ENCODE measurements around the gene KLC1.

DNA sequence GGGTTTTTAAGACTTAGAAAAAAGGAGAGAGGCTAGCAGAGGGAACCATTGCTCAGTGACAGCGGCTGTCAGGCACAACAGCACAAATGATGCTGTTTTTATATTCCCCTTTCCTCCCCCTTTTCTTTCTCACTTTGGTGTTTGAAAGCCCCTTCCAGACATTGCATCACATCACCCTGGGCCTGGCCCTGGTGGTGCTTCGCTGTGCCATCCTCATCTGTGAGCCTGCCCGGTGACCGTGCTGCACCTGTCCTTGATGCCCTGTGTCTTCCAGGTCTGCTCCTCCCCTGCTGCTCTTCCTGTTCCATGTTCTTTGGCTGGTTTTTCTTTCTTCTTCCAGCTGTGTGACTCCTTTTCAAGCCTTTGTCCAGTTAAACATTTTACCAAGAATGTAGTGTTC, 24.8 kb downstream of the KLC1 start:
- TF ChIP-seq JUN (CRISPR knock-in tag; IDR thresholded peaks at IDR 0.05) (no peak), DNMT3B (CRISPR knock-in tag; conservative IDR thresholded peaks at IDR 0.05) (no peak), ZNF567 (CRISPR knock-in tag; IDR thresholded peaks at IDR 0.05; ENCODE audit: borderline replicate concordance) (no peak), FOXK2 (IDR thresholded peaks at IDR 0.05) (no peak)
- TF ChIP-seq, protein P1, sequence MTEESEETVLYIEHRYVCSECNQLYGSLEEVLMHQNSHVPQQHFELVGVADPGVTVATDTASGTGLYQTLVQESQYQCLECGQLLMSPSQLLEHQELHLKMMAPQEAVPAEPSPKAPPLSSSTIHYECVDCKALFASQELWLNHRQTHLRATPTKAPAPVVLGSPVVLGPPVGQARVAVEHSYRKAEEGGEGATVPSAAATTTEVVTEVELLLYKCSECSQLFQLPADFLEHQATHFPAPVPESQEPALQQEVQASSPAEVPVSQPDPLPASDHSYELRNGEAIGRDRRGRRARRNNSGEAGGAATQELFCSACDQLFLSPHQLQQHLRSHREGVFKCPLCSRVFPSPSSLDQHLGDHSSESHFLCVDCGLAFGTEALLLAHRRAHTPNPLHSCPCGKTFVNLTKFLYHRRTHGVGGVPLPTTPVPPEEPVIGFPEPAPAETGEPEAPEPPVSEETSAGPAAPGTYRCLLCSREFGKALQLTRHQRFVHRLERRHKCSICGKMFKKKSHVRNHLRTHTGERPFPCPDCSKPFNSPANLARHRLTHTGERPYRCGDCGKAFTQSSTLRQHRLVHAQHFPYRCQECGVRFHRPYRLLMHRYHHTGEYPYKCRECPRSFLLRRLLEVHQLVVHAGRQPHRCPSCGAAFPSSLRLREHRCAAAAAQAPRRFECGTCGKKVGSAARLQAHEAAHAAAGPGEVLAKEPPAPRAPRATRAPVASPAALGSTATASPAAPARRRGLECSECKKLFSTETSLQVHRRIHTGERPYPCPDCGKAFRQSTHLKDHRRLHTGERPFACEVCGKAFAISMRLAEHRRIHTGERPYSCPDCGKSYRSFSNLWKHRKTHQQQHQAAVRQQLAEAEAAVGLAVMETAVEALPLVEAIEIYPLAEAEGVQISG (CRISPR knock-in tag; IDR thresholded peaks at IDR 0.05) = no peak
- TF ChIP-seq, protein P2, sequence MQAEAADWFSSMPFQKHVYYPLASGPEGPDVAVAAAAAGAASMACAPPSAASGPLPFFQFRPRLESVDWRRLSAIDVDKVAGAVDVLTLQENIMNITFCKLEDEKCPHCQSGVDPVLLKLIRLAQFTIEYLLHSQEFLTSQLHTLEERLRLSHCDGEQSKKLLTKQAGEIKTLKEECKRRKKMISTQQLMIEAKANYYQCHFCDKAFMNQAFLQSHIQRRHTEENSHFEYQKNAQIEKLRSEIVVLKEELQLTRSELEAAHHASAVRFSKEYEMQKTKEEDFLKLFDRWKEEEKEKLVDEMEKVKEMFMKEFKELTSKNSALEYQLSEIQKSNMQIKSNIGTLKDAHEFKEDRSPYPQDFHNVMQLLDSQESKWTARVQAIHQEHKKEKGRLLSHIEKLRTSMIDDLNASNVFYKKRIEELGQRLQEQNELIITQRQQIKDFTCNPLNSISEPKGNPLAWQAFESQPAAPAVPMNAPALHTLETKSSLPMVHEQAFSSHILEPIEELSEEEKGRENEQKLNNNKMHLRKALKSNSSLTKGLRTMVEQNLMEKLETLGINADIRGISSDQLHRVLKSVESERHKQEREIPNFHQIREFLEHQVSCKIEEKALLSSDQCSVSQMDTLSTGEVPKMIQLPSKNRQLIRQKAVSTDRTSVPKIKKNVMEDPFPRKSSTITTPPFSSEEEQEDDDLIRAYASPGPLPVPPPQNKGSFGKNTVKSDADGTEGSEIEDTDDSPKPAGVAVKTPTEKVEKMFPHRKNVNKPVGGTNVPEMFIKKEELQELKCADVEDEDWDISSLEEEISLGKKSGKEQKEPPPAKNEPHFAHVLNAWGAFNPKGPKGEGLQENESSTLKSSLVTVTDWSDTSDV (CRISPR knock-in tag; IDR thresholded peaks at IDR 0.05) = no peak

Measured in HepG2 (cell line).